NCI-H128 (cell line): Measurements from ENCODE around the gene PLXDC2.
"Not testable (repeated sequence)": the region's sequence is repeated elsewhere in the genome, so short reads cannot be mapped to it uniquely, and the experiment has no call there.

Experiments
- DNase-seq: peaks from one replicate; lab custom pipeline; 2025; ENCODE audit not compliant: unreplicated experiment; lab: John Stamatoyannopoulos, UW

The PLXDC2 gene

DNA sequence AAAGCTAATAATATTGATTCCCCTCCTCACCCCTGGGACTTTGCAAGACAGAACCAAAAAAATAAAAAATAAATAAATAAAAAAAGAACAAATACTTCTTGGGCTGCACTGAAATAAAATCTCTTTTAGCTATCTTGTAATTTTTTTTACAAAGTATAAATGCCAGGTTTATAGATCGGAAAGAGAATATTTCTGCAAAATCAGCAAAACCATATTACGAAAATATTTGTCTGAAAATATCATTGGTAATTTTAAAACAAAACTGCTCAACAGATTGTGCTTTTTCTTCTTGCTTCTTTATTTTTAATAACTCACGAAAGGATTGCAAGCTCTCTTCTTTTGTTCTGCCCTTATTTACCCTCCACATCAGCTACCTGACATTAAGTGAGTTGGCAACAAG lies 213.3 kb downstream of the PLXDC2 start:
- no peak for DNase-seq

DNA sequence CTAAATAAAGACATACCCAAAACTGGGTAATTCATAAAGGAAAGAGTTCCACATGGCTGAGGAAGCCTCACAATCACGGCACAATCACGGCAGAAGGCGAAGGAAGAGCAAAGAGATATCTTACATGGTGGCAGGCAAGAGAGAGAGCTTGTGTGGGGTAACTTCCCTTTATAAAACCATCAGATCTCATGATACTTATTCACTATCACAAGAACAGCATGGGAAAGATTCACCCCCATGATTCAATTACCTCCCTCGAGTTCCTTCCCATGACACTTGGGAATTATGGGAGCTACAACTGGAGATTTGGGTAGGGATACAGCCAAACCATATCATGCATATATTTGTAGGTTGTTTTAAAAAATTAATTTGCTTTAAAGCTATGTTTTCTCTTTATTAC lies 217.2 kb downstream of the PLXDC2 start:
- DNase-seq = no peak

DNA sequence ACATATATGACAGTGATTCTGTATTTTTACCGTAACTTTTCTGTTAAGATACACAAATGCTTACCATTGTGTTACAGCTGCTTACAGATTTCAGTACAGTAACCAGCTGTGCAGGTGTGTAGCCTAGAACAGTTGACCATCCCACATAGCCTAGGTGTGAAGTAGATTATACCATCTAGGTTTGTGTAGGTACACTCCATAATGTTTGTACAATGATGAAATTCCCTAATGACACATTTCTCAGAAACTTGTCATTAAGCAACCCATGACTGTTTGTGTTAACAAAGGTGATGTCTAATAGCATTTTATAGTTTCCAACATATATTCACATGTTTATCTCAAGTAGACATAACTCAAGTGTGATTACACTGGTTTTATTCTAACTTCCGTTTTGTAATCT lies 218.5 kb downstream of the PLXDC2 start:
- no peak for DNase-seq

DNA sequence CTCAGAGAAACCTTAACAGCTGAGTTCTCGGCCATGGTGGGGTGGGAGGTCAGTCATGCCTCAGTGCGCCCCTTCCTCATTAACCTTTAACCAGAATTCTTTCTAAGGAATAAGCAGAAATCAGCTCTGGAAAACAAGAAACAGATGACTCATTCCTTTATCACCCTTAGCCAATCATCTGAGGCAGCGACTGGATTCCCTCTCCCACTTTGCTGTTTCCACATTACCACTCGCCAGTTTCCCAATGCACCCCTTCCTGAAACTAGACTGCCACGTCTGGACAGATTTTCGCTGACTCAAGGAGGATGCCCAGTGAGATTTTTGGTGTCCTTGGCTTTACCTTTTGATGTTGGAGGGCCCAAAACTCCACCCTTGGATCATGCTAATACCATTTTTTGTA lies 223.8 kb downstream of the PLXDC2 start:
- no peak for DNase-seq

DNA sequence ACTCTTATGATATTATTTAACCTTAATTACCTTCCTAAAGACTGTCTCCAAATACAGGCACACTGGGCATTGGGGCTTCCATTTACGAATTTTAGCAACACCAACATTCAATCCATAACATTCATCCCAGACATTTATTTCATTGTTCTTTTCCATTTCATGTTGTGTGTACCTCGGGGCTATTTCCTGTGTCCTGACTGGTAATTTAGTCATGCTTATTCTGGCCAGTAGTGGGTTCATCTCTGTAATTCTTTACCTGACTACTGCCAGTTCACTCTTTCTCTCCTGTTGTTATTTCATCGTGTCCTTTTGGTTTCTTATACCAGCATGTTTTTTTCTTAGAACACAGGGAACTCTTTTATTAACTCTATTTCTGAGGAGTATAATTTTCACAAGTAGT lies 225.7 kb downstream of the PLXDC2 start:
- no peak for DNase-seq

DNA sequence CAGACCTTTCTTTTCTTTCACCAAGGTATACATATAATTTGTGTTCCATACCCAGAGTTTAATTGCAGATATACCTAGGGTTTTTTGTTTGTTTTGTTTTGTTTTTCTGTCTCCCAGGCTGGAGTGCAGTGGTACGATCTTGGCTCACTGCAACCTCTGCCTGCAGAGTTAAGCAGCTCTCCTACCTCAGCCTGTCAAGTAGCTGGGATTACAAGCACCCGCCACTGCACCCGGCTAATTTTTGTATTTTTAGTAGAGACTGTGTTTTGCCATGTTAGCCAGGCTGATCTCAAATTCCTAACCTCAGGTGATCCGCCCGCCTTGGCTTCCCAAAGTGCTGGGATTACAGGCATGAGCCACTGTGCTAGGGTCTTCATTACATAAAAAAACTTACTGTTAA lies 228.9 kb downstream of the PLXDC2 start:
- DNase-seq = not testable (repeated sequence)

DNA sequence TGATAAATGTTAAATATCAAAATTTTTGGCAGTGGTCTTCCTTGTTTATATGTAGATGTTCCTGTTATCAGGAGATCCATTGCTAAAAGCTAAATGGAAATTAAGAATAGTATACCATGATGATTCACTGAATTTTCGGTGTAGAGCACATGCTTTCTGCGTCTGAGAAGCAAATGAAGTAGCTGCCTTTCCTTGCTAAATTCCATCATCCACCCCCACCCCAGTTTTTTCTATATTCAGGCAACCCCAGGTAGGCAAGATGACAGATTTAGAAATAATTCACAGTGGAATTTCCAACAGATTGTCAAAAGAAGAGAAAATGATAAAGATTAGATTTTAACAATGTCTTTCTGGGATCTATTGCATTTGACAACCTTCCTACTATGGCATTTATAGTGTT lies 231.9 kb downstream of the PLXDC2 start:
- no peak for DNase-seq

DNA sequence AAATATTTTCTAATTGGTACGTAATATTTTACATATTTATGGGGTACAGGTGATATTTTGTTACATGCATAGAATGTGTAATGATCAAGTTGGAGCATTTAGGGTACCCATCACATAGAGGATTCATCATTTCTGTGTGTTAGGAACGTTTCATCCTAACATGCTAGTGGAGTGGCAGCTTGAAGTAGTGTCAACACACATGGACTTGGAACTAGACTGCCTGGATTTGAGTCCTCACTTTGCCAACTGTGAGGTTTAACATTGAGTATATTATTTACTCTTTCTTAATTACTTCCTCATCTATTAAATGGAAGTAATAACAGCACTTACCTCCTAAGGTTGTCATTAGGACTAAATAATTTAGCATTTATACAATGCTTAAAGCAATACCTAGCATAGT lies 241.9 kb downstream of the PLXDC2 start:
- DNase-seq = no peak

DNA sequence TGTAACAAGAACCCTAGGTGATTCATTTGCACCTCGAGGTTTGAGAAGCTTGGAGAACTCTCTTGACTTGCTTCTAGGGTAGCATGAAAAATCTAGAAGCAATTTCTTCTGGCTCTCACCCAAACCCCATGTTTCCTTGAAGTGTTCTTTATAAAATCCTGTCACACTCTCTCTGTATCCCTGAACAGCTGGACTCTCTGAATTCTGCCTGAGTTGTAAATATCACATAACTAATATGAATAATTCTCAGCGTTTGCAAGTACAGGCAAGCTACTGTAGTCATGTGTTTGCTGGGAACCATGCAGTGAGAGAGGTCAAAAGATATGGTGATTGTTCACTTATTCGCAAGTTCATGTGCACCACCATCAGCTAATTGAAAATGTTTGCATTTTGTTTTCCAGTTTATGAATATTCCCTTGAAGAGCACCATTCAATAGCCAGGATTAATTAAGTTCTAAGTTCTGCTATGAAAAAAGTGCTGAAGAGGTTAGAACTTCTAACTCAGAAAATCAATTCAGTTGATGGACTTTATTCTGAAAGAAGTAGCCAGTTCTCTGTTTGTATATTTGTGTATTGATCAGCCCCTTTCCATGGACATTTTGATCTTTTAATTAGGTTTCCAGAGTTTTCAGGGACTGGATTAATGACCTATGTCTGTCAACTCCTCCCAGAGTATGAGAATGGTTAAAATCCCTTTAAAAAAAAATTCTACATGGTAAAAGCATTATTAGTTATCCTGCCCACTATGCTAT lies 243.0 kb downstream of the PLXDC2 start:
- no peak for DNase-seq

DNA sequence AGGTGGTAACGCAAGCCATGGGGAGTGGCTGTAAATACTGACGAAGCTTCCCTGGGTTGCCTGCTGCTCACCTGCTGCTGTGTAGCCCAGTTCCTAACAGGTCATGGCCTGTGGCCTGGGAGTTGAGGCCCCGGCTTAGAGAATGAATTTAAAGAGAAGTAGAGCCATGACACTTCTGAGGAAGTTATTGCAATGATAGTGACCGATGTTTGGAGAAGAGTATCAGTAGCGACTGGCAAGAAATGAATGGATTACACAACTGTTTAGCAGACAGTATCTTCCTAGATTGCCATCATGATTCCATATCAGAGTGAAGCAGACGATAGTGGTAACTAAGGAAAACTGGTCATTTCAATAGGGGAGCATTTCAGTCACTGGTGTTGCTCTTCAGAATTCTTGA lies 249.6 kb downstream of the PLXDC2 start:
- DNase-seq = no peak

DNA sequence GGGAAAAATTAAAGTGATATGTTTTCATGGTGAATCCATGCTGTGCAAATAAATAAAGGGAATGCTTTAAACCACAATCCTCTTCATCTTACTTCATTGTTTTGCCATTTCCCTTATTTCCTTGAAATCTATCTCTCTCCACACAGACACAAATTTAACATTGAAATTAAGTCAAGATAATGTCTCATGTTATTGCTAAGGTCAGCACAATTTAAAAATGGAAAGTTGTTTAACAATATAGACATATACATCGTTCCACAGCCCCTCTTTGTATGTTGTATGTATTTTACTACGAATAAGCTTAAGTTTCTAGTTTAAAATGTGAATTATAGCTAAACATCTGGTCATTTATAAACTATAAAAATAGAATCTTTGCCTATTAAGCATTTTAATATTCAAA lies 256.9 kb downstream of the PLXDC2 start:
- no peak for DNase-seq

DNA sequence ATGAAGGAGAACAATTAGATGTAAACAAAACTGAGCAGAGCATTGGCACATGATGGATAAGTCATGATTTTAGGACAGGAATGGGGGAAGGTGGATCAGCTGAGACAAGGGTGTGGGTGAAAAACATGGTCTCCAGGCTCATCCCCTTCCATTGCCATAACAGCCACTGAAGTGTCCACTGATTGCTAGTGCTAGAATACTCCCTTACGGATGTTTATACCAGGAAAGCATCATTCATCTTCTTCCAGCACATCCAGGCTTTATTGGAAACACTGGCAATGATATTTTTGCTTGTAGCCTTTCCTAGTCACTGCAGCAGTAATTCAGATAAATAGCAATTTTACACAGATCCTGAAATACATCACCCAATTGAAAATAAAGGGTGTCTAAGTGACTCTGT lies 259.5 kb downstream of the PLXDC2 start:
- no peak for DNase-seq

DNA sequence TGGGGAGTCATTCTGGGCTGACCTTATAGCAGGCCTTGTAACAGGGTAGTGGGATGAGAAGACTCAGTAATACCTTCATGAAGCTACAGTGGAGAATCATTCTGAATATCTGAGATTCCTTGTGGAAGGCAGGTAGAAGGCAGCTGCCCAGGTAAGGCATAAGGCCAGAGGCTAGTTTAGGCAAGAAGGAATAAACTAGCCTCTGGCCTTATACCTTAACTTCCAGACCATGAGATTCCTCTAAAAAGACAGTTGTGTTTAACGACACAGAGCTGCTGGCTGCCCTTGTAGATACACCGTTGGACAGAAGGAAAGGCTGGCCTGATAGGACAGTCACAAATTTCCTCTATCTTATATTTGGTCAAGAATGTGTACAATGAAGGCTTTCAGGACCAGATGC lies 268.2 kb downstream of the PLXDC2 start:
- no peak for DNase-seq

DNA sequence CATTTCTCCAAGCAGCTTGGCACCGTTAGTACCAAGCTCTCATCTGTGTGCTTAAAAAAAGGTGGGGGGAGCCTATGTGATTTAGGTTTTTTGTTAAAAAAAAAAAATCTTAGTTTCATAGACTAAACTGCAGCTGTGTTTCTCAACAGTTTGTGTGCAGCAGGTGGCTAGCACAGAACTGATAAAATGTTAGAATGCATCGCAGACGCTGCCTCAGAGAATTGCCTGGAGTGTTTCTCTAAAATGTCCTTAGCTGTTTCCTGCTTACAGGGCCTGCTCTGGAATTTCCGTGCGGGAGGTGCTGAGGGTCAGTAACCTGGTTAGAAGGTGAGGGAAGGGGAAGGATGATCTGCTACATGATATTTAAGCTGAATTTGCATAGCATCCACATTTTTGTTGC lies 268.9 kb downstream of the PLXDC2 start:
- no peak for DNase-seq

DNA sequence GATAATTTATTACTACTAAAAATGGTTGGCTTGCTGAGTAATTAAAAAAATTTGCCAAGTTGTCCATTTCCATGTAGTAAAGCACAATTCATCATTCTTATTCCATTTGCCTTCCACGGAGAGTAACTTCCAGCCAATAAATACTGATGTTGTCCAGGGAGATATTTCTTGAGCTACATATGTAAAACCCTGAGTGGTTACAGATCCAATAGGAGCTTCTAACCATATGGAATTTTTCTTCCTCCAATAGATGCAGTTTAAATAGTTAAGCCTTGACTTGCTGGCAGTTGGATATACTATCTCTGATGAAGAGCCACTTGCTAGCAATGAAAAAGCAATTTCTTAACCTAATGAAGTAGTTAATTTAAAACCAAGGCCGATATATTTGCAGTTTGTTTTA lies 271.1 kb downstream of the PLXDC2 start:
- no peak for DNase-seq

DNA sequence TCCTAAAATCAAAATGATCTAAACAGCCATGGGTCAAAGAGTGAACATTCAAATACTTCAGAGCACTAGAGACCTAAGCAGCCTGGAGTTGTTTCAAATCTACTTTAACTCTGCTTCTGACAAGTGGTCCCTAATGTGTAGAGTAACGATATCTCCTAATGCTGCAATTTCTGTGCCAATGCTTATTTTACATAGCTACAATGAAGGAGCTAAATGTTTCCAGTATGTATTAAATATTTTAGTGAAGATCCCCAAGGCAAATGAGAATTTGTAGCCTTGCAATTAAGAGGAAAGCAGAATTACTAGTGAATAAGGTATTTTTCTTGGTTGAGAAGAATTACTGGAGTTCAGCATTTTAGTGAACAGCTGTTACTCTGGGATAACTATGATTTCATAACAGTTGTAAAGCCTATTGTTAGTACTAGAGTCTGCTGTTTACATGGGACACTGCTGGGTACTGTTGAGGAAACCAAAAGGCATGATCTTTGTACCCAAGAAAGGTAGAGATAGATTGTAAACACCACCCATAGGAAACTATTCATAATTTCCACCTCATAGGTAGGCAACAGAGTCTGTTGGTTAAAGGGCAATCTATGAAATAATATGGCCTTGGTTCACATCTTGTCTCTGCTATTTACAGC lies 271.9 kb downstream of the PLXDC2 start:
- DNase-seq = no peak

DNA sequence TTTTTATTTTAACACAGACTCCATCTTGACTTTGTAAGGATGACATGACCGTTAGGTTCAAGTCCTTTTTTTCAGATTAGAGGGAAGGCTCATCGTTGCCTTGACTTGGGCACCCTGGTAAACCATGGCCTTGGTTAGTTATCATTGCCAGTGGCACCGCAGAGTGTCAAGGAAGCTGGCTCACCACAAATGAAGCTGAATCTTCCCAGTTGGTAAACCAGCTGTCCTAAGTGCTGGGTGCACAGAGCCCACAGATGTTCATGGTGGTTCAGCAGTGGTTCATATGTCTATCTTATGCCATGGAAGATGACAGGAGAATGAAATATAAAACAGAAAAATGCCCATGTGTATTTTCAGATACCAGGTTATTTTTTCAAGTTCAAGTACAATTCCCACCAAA lies 273.6 kb downstream of the PLXDC2 start:
- no peak for DNase-seq

DNA sequence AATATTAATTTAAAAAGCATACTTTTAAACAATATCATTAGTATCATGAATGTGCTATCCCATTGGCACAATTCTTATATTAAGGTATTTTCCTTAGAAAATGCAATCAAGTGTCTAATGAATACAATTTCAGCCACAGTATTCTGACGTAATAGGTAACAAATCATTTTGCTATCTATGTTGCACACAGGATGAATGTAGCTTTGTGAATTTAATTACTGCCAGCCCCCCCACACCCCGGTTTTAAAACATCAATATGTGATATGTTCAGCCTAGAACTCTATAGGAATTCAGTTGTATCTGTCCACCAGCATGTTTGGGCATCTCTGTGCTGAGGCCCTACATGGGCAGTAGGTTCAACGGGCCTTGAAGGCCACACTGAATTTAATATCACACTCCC lies 274.6 kb downstream of the PLXDC2 start:
- no peak for DNase-seq

DNA sequence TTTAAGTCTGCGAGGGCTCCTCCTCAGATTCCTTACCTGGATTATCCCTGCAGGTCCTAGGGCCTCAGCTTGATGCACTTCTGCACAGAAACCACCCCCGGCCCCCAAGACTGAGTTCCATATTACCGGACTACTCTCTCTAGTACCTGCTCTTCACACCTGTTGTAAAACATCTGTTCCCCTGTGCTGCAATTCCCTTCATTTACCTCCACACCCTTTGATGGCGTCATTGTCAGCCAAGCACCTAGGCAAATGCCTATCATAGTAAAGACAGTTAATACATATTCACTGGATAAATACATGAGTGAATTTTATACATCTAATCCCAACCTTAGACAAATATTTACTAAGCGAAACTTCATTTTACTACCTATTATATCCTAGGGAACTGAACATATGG lies 275.5 kb downstream of the PLXDC2 start:
- DNase-seq = no peak

DNA sequence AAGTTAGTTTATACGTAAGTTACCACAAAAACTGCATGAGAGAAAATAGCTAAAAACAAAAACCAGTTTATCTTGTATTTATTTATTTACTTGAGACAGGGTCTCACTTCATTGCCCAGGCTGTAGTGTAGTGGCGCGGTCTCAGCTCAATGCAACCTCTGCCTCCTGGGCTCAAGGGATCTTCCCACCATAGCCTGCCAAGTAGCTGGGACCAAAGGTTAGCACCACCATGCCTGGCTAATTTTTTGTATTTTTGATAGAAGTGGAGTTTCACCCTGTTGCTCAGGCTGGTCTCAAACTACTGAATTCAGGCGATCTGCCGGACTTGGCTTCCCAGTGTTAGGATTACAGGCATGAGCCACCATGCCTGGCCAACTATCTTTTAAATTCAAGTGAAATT lies 277.4 kb downstream of the PLXDC2 start:
- DNase-seq = no peak

DNA sequence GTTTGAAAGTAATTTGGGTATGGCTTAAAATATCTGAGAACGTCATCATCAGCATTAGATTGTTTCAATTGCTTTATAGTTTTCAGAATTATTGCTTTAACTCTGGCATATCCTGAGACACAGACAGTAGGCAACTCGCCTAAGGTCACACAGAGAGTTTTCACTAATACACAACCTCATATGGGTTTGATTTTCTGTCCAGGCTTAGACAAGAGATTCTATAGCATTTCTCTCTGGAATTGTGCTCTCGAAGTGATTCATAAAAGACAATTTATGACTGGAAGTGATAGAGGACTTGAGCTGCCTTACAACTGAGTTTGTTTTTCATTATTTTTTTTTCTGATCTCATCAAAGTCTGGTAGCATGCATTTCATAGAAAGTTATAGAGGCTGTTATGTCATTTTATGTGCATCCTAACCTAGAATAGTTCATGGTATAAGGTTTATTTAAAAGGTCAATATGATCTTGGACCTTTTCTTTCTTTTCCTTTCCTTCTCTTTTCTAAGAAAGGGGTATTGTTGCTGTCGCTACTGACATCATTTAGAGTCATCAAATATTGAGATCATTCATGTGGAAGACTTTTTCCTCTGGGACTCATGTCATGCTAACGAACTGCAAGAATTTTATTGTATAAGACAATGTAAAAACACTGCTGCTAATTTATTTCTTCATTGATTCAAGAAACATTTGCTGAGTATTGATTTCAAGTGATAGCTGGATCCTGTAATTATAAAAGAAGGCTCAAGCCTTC lies 278.2 kb downstream of the PLXDC2 start:
- DNase-seq = no peak

DNA sequence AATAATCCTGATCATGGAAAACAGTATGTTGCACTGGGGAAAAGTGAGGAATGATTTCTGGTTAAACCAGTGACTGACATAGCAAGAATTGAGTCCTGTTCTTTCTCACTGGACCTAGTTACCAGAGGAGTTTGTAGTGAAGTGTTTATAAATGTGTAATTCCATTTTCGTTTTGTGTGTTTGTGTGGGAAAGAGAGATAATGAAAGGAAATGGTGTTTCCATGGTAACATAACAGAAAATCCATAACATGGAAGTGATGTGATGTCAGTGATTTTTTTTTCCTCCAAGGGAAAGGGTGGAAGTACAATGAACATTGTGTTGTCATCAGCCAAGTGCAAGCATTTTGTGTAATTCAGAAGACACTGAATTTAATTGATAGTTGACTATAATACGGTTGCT lies 283.9 kb downstream of the PLXDC2 start:
- no peak for DNase-seq
